LNCaP clone FGC (cell line): ENCODE measurements around the gene PILRA.
"Not testable (repeated sequence)": the region's sequence is repeated elsewhere in the genome, so short reads cannot be mapped to it uniquely, and the experiment has no call there.

ENCODE experiments used
- DNase-seq: peaks from one replicate; pipeline ENCODE4 v3.0.0-alpha.2; 2011; ENCODE audit warnings: low read depth
- H3K4me3 ChIP-seq: 2 replicates; pipeline ENCODE4 v1.5.1; 2011; ENCODE audit warnings: mild to moderate bottlenecking, low read depth, low read length, control low read depth
- CTCF ChIP-seq: IDR thresholded peaks from 2 replicates; pipeline ENCODE4 v1.5.1; 2012; ENCODE audit warnings: mild to moderate bottlenecking; ENCODE audit not compliant: control insufficient read depth, insufficient read depth; ENCODE audit errors: extremely low read depth

The PILRA gene

DNA sequence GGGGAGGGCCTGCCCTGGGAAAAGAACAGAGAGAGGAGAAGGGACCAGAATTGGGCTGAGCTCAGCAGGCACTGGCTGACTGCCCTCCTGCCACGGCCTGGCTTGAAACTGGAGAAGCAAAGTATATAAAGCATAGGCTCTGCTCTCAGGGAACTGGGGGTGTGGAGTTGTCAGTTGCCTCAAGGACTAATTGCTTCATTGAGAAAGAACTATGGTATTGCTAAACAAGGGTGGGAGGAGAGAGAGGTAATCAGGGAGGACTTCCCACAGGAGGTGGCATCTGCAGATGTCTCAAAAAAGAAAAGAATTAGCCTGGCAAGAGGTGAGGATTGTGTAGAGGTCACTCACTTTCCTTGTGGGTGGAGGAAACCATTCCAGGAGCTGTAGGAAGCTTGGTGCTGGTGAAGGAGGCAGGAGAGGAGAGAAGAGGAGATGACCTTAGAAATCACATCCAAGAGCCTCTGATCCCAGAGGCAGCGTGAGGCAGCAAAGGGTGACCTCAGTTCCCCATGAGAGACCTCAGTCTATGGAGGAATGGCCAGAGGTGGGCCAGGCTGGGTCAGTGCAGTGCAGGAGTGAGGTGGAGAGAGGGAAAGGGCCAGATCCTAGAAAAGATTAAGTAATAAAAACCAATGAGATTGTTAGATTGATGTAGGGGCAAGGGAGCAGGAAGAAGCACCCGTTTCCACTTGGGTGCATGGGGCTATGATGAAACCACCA is 13.0 kb upstream of the PILRA start:
- no peak for DNase-seq
- H3K4me3 ChIP-seq, result no peak overlapping the region
- TF ChIP-seq CTCF, result no peak

GRCh38 chr7:100363098-100363497 is 10.2 kb upstream of the PILRA start:
- TF ChIP-seq CTCF, result no peak
- H3K4me3 ChIP-seq, result no peak overlapping the region
- no peak for DNase-seq

GRCh38 chr7:100363797-100364196 is 9.5 kb upstream of the PILRA start:
- not testable (repeated sequence) for DNase-seq, H3K4me3 ChIP-seq

DNA sequence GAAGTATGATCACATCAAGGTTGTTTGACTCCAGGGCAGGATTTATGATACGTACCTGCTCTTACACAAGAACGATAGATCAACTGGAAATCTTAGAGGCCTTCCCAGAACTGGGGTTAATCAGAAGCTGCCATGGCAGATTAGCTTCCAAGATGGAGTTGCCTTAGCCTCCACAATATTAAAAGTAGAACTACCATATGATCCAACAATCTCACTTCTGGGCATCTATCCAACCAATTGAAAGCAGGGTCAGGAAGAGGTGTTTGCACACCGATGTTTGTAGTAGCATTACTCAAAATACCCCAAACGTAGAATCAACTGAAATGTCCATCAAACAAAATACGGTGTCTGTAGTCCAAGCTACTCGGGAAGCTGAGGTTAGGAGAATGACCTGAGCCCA is 8.8 kb upstream of the PILRA start:
- TF ChIP-seq CTCF, result no peak
- H3K4me3 ChIP-seq, result no peak overlapping the region
- no peak for DNase-seq

DNA sequence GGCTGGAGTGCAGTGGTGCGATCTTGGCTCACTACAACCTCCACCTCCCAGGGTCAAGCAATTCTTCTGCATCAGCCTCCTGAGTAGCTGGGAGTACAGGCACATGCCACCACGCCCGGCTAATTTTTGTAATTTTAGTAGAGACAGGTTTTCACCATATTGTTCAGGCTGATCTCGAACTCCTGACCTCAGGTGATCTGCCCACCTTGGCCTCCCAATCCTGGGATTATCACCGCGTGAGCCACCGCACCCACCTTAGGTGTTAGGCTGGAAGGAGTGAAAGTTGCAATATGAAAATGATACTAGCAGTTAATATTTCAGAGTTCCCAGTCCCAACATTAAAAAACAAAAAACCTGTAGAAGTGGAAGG is 7.3 kb upstream of the PILRA start:
- not testable (repeated sequence) for H3K4me3 ChIP-seq, DNase-seq

DNA sequence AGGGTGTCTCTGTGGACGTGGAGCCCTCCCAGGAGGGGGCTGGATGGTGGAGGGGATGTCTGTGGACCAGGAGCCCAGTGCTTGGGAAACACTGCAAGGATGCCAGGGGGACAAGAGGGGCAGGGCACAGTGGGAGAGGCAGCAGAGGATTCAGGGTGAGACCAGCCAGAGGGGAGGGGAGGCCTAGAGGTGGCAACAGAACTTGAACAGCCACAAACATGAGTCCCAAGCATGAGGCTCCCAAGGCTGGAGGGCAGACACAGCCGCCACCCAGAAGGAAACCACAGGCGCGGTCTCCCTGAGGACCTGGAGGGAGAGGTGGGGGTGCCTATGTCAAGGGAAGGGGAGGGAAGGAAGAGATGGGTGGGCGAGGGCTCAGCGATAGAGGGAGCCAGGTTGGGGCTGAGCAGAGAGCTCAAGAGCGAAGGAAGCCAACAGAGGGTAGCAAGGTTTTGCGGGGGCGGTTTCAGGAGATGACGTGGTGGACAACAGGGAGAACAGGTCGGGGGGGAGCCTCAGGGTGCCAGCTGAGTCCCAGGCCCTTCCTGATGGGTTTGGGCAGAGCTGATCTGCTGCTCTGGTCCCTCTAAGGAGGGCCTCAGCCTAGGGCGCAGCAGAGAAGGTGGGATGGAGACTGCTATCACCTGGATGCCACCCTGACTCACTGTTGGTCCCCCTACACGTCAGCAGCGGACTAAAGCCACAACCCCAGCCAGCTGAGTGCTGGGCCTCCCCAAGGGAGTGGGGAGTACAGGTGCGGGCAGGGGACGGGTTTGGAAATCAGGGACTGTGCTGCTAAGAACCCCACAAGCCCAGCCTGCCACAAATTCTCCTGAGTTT is 6.7 kb upstream of the PILRA start:
- DNase-seq, result no peak
- no peak for TF ChIP-seq CTCF
- H3K4me3 ChIP-seq, result no peak overlapping the region

GRCh38 chr7:100367251-100367620 is 6.1 kb upstream of the PILRA start:
- no peak for DNase-seq
- TF ChIP-seq CTCF, result no peak
- no peak overlapping the region for H3K4me3 ChIP-seq
